ENCODE data around the gene CACNA1I. TPM values are rescaled to one million over a fixed set of nuclear protein-coding genes. Genes with fewer than 3 reads are reported as not detected.
"Not testable (repeated sequence)": the region's sequence is repeated elsewhere in the genome, so short reads cannot be mapped to it uniquely, and the experiment has no call there.

The CACNA1I gene
- under 1 TPM; 0.01 to 0.31 (median 0.04) TPM for polyA plus RNA-seq (ENCODE audit: insufficient read length in 3 of 3)

- no peak for DNase-seq (ENCODE audit: low read depth in 3 of 3, low spot score in 2 of 3)
Observed at GRCh38 chr22:39570665-39571064, at the start of gene CACNA1I. Gene CACNA1I (plus strand): TSS chr22:39570753. CDS start chr22:39570753, 0 bp downstream.

- not testable (repeated sequence) for DNase-seq (ENCODE audit: low read depth in 3 of 3, low spot score in 2 of 3)
Observed at GRCh38 chr22:39521106-39521885, 49.3 kb upstream of the CACNA1I start.

GRCh38 chr22:39522091-39522490, 48.5 kb upstream of the CACNA1I start:
- not testable (repeated sequence) for DNase-seq (ENCODE audit: low read depth in 3 of 3, low spot score in 2 of 3)

- no peak for DNase-seq (ENCODE audit: low read depth in 3 of 3, low spot score in 2 of 3)
Observed at GRCh38 chr22:39522567-39523300, 47.8 kb upstream of the CACNA1I start.

GRCh38 chr22:39524089-39524752, 46.3 kb upstream of the CACNA1I start:
- no peak for DNase-seq (ENCODE audit: low read depth in 3 of 3, low spot score in 2 of 3)

- DNase-seq (ENCODE audit: low read depth in 3 of 3, low spot score in 2 of 3), result no peak
Observed at GRCh38 chr22:39524753-39525657, 45.5 kb upstream of the CACNA1I start.

GRCh38 chr22:39525658-39525975, 44.9 kb upstream of the CACNA1I start:
- no peak for DNase-seq (ENCODE audit: low read depth in 3 of 3, low spot score in 2 of 3)

- DNase-seq (ENCODE audit: low read depth in 3 of 3, low spot score in 2 of 3), result no peak
Observed at GRCh38 chr22:39526736-39527171, 43.8 kb upstream of the CACNA1I start.

- DNase-seq (ENCODE audit: low read depth in 3 of 3, low spot score in 2 of 3), result no peak
Observed at GRCh38 chr22:39527481-39527961, 43.0 kb upstream of the CACNA1I start.

GRCh38 chr22:39528080-39528661, 42.4 kb upstream of the CACNA1I start:
- no peak for DNase-seq (ENCODE audit: low read depth in 3 of 3, low spot score in 2 of 3)

GRCh38 chr22:39528681-39529486, 41.7 kb upstream of the CACNA1I start:
- DNase-seq (ENCODE audit: low read depth in 3 of 3, low spot score in 2 of 3), result peak in 2 of 3 donors; percentile 74 to 76

- no peak for DNase-seq (ENCODE audit: low read depth in 3 of 3, low spot score in 2 of 3)
Observed at GRCh38 chr22:39529487-39529851, 41.1 kb upstream of the CACNA1I start.

- no peak for DNase-seq (ENCODE audit: low read depth in 3 of 3, low spot score in 2 of 3)
Observed at GRCh38 chr22:39530116-39530515, 40.4 kb upstream of the CACNA1I start.

GRCh38 chr22:39530692-39531331, 39.7 kb upstream of the CACNA1I start:
- DNase-seq (ENCODE audit: low read depth in 3 of 3, low spot score in 2 of 3), result no peak

GRCh38 chr22:39532215-39533073, 38.1 kb upstream of the CACNA1I start, which contains the start of gene RPS19BP1:
Gene RPS19BP1 (minus strand): TSS chr22:39532748. CDS start chr22:39532738, 10 bp downstream.
- peak; percentile 99 to 100 (median 99) for DNase-seq (ENCODE audit: low read depth in 3 of 3, low spot score in 2 of 3)

GRCh38 chr22:39534092-39534506, 36.5 kb upstream of the CACNA1I start:
- no peak for DNase-seq (ENCODE audit: low read depth in 3 of 3, low spot score in 2 of 3)

- DNase-seq (ENCODE audit: low read depth in 3 of 3, low spot score in 2 of 3), result peak in 1 of 3 donors; percentile 68
Observed at GRCh38 chr22:39534591-39535356, 35.8 kb upstream of the CACNA1I start.
